GM10266 (cell line): ENCODE data around the gene BAMBI.
A peak's percentile ranks its signal among the peaks of the same experiment; 100 is the strongest.

ENCODE experiments used
- DNase-seq: peaks from one replicate; pipeline ENCODE4 v3.0.0; 2012; ENCODE audit errors: extremely low spot score
- TF ChIP-seq, protein P1 (sequence below): IDR thresholded peaks from 2 replicates; pipeline ENCODE4 v1.5.1; 2012; ENCODE audit warnings: mild to moderate bottlenecking, low read depth; ENCODE audit not compliant: control insufficient read depth, insufficient read depth; ENCODE audit errors: missing control alignments

Gene BAMBI, protein sequence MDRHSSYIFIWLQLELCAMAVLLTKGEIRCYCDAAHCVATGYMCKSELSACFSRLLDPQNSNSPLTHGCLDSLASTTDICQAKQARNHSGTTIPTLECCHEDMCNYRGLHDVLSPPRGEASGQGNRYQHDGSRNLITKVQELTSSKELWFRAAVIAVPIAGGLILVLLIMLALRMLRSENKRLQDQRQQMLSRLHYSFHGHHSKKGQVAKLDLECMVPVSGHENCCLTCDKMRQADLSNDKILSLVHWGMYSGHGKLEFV

DNA sequence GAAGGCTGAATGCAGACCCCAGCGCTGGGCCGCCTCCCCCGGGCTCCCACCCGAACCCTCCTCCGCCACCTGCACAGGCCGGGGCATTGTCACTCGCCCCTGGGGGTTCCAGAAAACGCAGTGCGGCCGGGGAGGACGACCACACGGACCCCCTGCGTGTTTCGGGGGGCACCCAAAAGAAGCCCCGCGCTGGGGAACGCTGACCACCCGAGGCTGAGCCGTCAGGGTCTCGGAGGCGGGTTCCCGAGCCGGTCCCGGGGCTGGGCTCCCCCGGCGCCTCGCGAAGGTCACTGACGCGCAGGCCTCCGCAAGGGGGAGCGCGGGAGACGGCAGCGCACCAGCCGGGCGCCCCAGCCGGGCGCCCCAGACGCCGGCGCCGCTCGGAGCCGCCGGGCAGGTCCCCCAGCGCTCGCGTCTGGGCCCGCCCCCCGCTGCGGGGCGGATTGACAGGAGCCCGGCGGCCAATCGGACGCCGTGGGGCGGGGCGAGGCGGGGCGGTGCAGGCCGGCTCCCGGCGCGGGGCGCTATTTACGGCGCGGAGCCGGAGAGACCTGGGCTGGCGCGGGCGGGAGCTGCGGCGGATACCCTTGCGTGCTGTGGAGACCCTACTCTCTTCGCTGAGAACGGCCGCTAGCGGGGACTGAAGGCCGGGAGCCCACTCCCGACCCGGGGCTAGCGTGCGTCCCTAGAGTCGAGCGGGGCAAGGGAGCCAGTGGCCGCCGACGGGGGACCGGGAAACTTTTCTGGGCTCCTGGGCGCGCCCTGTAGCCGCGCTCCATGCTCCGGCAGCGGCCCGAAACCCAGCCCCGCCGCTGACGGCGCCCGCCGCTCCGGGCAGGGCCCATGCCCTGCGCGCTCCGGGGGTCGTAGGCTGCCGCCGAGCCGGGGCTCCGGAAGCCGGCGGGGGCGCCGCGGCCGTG, at the start of gene BAMBI:
Gene BAMBI (plus strand): TSS at position 554 of the 920 bp plus-strand sequence. CDS start 377 bp downstream, outside the sequence.
- peak; percentile 96 for DNase-seq
- TF ChIP-seq, protein P1, sequence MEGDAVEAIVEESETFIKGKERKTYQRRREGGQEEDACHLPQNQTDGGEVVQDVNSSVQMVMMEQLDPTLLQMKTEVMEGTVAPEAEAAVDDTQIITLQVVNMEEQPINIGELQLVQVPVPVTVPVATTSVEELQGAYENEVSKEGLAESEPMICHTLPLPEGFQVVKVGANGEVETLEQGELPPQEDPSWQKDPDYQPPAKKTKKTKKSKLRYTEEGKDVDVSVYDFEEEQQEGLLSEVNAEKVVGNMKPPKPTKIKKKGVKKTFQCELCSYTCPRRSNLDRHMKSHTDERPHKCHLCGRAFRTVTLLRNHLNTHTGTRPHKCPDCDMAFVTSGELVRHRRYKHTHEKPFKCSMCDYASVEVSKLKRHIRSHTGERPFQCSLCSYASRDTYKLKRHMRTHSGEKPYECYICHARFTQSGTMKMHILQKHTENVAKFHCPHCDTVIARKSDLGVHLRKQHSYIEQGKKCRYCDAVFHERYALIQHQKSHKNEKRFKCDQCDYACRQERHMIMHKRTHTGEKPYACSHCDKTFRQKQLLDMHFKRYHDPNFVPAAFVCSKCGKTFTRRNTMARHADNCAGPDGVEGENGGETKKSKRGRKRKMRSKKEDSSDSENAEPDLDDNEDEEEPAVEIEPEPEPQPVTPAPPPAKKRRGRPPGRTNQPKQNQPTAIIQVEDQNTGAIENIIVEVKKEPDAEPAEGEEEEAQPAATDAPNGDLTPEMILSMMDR, result peak; percentile 69

DNA sequence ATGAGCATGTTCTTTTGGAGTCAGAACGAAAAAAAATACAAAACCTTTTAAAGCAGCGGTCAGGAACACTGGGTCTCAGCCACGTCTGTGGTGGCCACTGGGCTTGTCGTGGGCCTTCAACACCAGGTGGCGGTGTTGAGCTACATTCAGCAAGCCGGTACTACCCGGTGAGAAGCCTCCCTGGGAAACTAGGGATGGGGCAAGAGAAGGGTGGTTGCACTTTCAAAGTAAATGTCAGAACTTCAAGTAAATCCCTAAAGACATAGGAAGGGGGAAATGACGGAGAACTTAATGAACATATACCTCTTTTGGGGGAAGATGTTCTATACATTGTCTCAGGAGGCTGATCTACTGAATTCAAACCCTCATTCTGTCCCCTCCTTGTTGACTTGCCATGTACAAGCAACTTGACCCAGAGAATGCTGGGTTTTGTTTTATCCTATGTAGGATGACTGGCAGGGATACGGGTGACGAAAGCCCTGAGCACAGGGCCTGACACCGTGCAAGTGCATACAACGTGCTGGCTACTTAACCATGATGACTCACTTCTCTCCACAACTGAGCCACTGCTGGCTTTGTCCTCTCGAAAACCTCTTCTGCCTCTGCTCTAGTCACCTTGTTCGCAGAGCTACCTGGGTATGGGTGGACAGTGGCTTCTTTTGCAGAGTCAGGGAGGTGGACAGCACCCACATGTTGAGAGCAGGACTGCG, 49.0 kb upstream of the BAMBI start:
- TF ChIP-seq, protein P1, result peak; percentile 85
- DNase-seq, result peak; percentile 55

DNA sequence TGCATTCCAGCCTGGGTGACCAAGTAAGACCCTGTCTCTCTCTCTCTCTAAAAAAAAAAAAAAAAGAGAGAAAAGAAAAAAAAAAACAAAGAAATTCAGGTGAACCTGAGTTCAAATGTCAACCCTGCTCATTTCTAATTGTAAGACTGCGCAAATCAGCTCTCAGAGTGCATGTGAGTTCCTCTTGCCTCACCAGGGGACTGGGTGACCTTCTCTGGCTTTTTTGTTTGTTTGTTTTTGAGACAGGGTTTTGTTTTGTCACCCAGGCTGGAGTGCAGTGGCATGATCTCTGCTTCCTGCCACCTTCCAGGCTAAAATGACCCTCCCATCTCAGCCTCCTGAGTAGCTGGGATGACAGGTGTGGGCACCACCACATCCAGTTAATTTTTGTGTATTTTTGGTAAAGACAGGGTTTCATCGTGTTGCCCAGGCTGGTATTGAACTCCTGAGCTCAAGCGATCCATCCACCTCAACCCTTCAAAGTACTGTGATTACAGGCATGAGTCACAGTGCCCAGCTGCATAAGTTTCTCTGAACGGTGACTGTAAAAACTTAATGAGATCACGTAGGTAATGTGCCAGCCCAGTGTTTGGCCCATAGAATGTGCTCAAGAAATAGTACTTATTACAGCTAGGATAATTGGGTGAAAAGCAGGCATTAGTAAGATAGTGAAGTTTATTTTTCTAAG, 45.3 kb upstream of the BAMBI start:
- DNase-seq, result no peak
- TF ChIP-seq, protein P1, result no peak

DNA sequence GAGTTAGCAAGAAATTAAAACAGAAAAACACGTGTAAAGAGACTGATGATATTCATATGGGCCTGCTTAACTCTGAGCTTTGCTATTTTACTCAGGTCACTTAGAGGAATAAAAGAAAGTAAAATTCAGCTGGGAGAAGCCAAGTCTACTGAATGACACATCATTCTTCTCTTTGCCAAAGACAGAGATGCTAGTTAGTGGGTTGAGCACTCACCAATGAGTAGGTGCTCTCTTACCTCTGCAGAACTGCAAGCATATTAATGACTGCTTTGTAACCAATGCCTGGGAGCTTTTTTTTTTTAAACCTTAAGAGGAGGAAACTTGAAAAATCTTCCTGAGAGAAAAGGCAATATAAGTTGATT, 44.8 kb upstream of the BAMBI start:
- DNase-seq, result no peak
- TF ChIP-seq, protein P1, result no peak

DNA sequence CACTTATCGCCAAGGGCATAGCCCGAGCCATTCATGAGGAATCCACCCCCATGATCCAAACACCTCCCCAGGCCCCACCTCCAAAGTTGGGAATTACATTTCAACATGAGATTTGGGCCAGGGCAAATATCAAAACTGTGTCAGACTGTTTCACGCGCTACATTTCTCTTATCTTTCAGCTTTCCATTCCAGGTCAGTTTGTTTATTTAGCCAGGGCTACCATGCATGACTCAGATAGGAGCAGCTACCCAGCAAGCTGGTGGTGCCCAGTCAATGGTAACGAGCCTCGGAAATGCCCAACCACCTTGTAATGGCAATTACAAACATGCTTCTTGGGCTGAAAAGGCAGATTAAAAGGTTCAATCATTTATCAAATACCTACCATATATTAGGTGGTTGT, 43.6 kb upstream of the BAMBI start:
- no peak for DNase-seq
- TF ChIP-seq, protein P1, result no peak

DNA sequence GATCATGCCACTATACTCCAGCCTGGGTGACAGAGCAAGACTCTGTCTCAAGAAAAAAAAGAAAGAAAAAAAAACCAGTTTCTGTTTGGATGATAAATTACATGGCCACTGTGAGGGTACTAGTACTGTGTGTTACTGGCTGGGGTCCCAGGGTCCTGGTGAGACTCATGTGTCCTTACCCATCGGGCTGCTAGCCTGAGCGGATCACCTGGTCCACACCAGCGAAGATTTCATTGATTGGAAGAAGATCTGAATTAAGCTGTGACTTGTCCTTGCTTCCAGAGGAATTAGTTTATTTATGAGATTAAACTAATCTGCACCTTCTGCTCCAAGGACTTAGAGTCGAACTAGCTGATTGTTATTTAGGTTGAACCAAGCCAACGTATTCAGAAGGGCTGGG, 40.0 kb upstream of the BAMBI start:
- TF ChIP-seq, protein P1, result no peak
- DNase-seq, result no peak
